IMR-90 (cell line): ENCODE measurements around the gene TMA16. TPM values are rescaled to one million over a fixed set of nuclear protein-coding genes. Genes with fewer than 3 reads are reported as not detected.

Experiments used
- ATAC-seq: fragments of 200-7000 bp; cut with Tn5 transposase; 2 replicates; pipeline ENCODE4 v1.9.1; 2020; ENCODE audit warnings: low read depth, mild to moderate bottlenecking, moderate library complexity
- BruUV-seq: library from RNA; stranded (reverse); fragments of 400-500 nt; replicated peaks from 2 replicates; lab custom pipeline; 2021; lab: Mats Ljungman, UMichigan
- CTCF ChIA-PET: fragments of 300-600 bp; formaldehyde crosslinking; extraction: SDS; loops from one replicate; lab custom pipeline; 2021; ENCODE audit warnings: antibody characterized with exemption; lab: Yijun Ruan, JAX
- POLR2A ChIA-PET: fragments of 300-600 bp; sonication (Branson Sonifier 250); formaldehyde crosslinking; loops from one replicate; lab custom pipeline; 2022; ENCODE audit warnings: antibody characterized with exemption; ENCODE audit not compliant: unreplicated experiment; lab: Charles Lee
- DNase-seq: peaks from one replicate; pipeline ENCODE4 v3.0.0; 2013
- H2AFZ ChIP-seq: replicated peaks from 2 replicates; pipeline ENCODE3; 2013; ENCODE audit warnings: low read length, mild to moderate bottlenecking; ENCODE audit not compliant: poor library complexity
- H2AK5ac ChIP-seq: 2 replicates; pipeline ENCODE4 v1.6.1; 2013; ENCODE audit warnings: low read depth, low read length, inconsistent platforms
- H2AK9ac ChIP-seq: replicated peaks from 2 replicates; pipeline ENCODE3; 2013; ENCODE audit warnings: mild to moderate bottlenecking, low read depth, low read length, moderate library complexity; ENCODE audit not compliant: poor library complexity
- H2BK120ac ChIP-seq: 2 replicates; pipeline ENCODE4 v1.6.1; 2013; ENCODE audit warnings: low read depth, low read length, inconsistent platforms
- H2BK15ac ChIP-seq: 3 replicates; pipeline ENCODE4 v1.6.1; 2013; ENCODE audit warnings: low read depth, low read length, inconsistent platforms
- H2BK20ac ChIP-seq: 2 replicates; pipeline ENCODE4 v1.6.1; 2013; ENCODE audit warnings: low read depth, mild to moderate bottlenecking, inconsistent platforms, low read length, moderate library complexity
- H2BK5ac ChIP-seq: 2 replicates; pipeline ENCODE4 v1.6.1; 2013; ENCODE audit warnings: mild to moderate bottlenecking, low read depth, low read length, inconsistent platforms; ENCODE audit not compliant: poor library complexity, severe bottlenecking
- H3K14ac ChIP-seq: replicated peaks from 2 replicates; pipeline ENCODE4 v1.6.1; 2013; ENCODE audit warnings: low read depth, low read length, inconsistent platforms
- H3K18ac ChIP-seq: 2 replicates; pipeline ENCODE4 v1.6.1; 2013; ENCODE audit warnings: low read depth, low read length, control low read depth
- H3K23ac ChIP-seq: 2 replicates; pipeline ENCODE4 v1.6.1; 2013; ENCODE audit warnings: low read depth, low read length, inconsistent platforms
- H3K27ac ChIP-seq: 2 replicates; pipeline ENCODE4 v1.5.1; 2013; ENCODE audit warnings: mild to moderate bottlenecking, control low read depth, low read length; ENCODE audit not compliant: insufficient read depth
- H3K27me3 ChIP-seq: 2 replicates; pipeline ENCODE4 v1.6.1; 2013; ENCODE audit warnings: low read length; ENCODE audit not compliant: control insufficient read depth, insufficient read depth
- H3K36me3 ChIP-seq: 2 replicates; pipeline ENCODE4 v1.6.1; 2013; ENCODE audit warnings: low read length, mixed read lengths; ENCODE audit not compliant: control insufficient read depth, insufficient read depth
- H3K4ac ChIP-seq: 2 replicates; pipeline ENCODE4 v1.6.1; 2013; ENCODE audit warnings: low read depth, low read length, inconsistent platforms
- H3K4me1 ChIP-seq: 2 replicates; pipeline ENCODE4 v1.6.1; 2013; ENCODE audit warnings: low read length, mixed read lengths; ENCODE audit not compliant: control insufficient read depth, insufficient read depth
- H3K4me2 ChIP-seq: 2 replicates; pipeline ENCODE4 v1.6.1; 2013; ENCODE audit warnings: low read depth, mild to moderate bottlenecking, control low read depth, low read length, moderate library complexity
- H3K4me3 ChIP-seq: 2 replicates; pipeline ENCODE4 v1.5.1; 2013; ENCODE audit warnings: low read depth, mild to moderate bottlenecking, control low read depth, low read length, moderate library complexity; ENCODE audit not compliant: insufficient read depth
- H3K56ac ChIP-seq: 2 replicates; pipeline ENCODE4 v1.6.1; 2013; ENCODE audit warnings: low read length, inconsistent platforms; ENCODE audit not compliant: insufficient read depth; ENCODE audit errors: extremely low read depth
- H3K79me1 ChIP-seq, 2 experiments: 2 replicates each; pipeline ENCODE4 v1.6.1; 2013; ENCODE audit warnings: low read length in 2 of 2, inconsistent platforms in 1 of 2, low read depth in 1 of 2
- H3K9ac ChIP-seq: 2 replicates; pipeline ENCODE4 v1.6.1; 2013; ENCODE audit warnings: low read depth, low read length, control low read depth
- H3K9me1 ChIP-seq: 2 replicates; pipeline ENCODE4 v1.6.1; 2013; ENCODE audit warnings: low read length, inconsistent platforms; ENCODE audit not compliant: insufficient read depth
- H3K9me3 ChIP-seq: 2 replicates; pipeline ENCODE4 v1.6.1; 2013; ENCODE audit warnings: low read length; ENCODE audit not compliant: control insufficient read depth, insufficient read depth
- H4K20me1 ChIP-seq: 2 replicates; pipeline ENCODE4 v1.6.1; 2013; ENCODE audit warnings: low read length, inconsistent platforms; ENCODE audit not compliant: insufficient read depth
- H4K5ac ChIP-seq: 2 replicates; pipeline ENCODE4 v1.6.1; 2013; ENCODE audit warnings: mild to moderate bottlenecking, low read depth, low read length, control low read depth
- H4K8ac ChIP-seq, 2 experiments: 2 replicates each; pipeline ENCODE4 v1.6.1; 2013; ENCODE audit warnings: low read depth in 2 of 2, low read length in 2 of 2, control low read depth in 1 of 2, inconsistent platforms in 1 of 2
- H4K91ac ChIP-seq: 2 replicates; pipeline ENCODE4 v1.6.1; 2013; ENCODE audit warnings: low read depth, low read length, inconsistent platforms; ENCODE audit not compliant: insufficient read depth
- BHLHE40 ChIP-seq: fragments of 150-350 bp; IDR thresholded peaks from 2 replicates; pipeline ENCODE4 v1.6.1; 2016; ENCODE audit warnings: mild to moderate bottlenecking, low read depth, low read length
- CHD1 ChIP-seq: IDR thresholded peaks from 2 replicates; pipeline ENCODE4 v1.6.1; 2012; ENCODE audit warnings: low read depth, low read length, improper control_type of control experiment
- FOS ChIP-seq: fragments of 150-350 bp; IDR thresholded peaks from 2 replicates; pipeline ENCODE4 v1.6.1; 2016; ENCODE audit warnings: low read depth, low read length
- MAFK ChIP-seq: IDR thresholded peaks from 2 replicates; pipeline ENCODE4 v1.6.1; 2012; ENCODE audit warnings: low read depth, low read length, improper control_type of control experiment
- MAZ ChIP-seq: IDR thresholded peaks from 2 replicates; pipeline ENCODE4 v1.6.1; 2012; ENCODE audit warnings: low read depth, mild to moderate bottlenecking, low read length, improper control_type of control experiment, moderate library complexity, borderline replicate concordance
- MXI1 ChIP-seq: IDR thresholded peaks from 2 replicates; pipeline ENCODE4 v1.6.1; 2012; ENCODE audit warnings: low read depth, mild to moderate bottlenecking, low read length, moderate library complexity, borderline replicate concordance
- RAD21 ChIP-seq: IDR thresholded peaks from 2 replicates; pipeline ENCODE4 v1.6.1; 2012; ENCODE audit warnings: low read length, improper control_type of control experiment
- RCOR1 ChIP-seq: IDR thresholded peaks from 2 replicates; pipeline ENCODE4 v1.6.1; 2012; ENCODE audit warnings: mild to moderate bottlenecking, low read length, improper control_type of control experiment; ENCODE audit not compliant: insufficient replicate concordance
- RFX5 ChIP-seq: IDR thresholded peaks from 2 replicates; pipeline ENCODE4 v1.8.0; 2012; ENCODE audit warnings: low read depth, mild to moderate bottlenecking, low read length, moderate library complexity
- WGBS, 2 experiments: methylation state at CpG; one replicate each; pipeline versions ENCODE4 v1.1.5 to v1.1.7; 2013; ENCODE audit warnings: missing lambda C conversion rate in 2 of 2; ENCODE audit not compliant: insufficient read length in 1 of 2; ENCODE audit errors: extremely low coverage in 2 of 2; 5-methylcytosine and 5-hydroxymethylcytosine counted together
- dilution Hi-C: fragments of 300-500 bp; cut with HindIII; formaldehyde crosslinking; loops from one replicate; pipeline ENCODE4 v1.14.3; 2018; ENCODE audit warnings: low sequenced_read_pairs; ENCODE audit not compliant: unreplicated experiment
- in situ Hi-C: fragments of 300-500 bp; cut with MboI; formaldehyde crosslinking; loops from 3 replicates; pipeline ENCODE4 v1.14.3; 2019; ENCODE audit warnings: low sequenced_read_pairs, inconsistent platforms, mixed read lengths
- intact Hi-C: fragments of 100-400 bp; cut with micrococcal nuclease; formaldehyde crosslinking; loops from 2 replicates; pipeline ENCODE4 v1.10.0; 2022
- polyA plus RNA-seq, 3 experiments: library from polyadenylated mRNA; depleted of rRNA; stranded (reverse); fragments of >200 nt; gene quantifications; 2 replicates each; pipeline ENCODE4 v1.2.3, GENCODE V29; 2012; ENCODE audit warnings: low replicate concordance in 1 of 3
- total RNA-seq: library from RNA; depleted of rRNA; stranded (reverse); fragments of >200 nt; gene quantifications from 2 replicates; pipeline ENCODE4 v1.2.3, GENCODE V29; 2012
- TF ChIP-seq, protein P1 (sequence below): fragments of 150-350 bp; IDR thresholded peaks from 2 replicates; pipeline ENCODE4 v1.6.1; 2017; ENCODE audit warnings: mild to moderate bottlenecking, antibody characterized with exemption, low read length, low read depth
- TF ChIP-seq, protein P2 (sequence below): conservative IDR thresholded peaks from 2 replicates; pipeline ENCODE4 v1.5.1; 2012; ENCODE audit warnings: mild to moderate bottlenecking, low read depth, low read length, improper control_type of control experiment
- TF ChIP-seq, protein P3 (sequence below): fragments of 150-350 bp; IDR thresholded peaks from 2 replicates; pipeline ENCODE4 v1.6.1; 2016; ENCODE audit warnings: low read depth, mild to moderate bottlenecking, low read length, moderate library complexity, borderline replicate concordance

The TMA16 gene
- total and polyA plus RNA-seq, 2 of the 4 experiments (the other 2 are of a cell fraction) = 9.3 to 19.8 TPM

DNA sequence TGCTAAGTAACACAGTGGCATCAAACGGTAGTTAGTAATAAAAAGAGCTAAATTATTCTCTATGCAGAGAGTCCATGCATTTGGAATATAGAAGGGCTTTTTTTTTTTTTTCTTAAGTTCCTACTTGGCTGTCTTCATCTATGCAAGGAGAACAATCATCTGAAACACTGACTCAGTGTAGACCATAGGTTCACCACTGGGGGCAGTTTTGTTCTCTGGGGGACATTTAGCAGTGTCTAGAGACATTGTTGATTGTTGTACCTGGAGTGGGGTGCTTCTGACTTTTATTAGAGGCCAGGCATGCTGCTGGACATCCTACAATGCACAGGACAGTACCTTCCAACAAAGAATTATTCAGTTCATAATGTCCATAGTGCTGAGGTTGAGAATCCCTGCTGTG, 41.2 kb downstream of the TMA16 start:
- no peak overlapping the region for H3K14ac ChIP-seq
- H3K9ac ChIP-seq = no peak overlapping the region
- H3K18ac ChIP-seq = no peak overlapping the region
- dilution Hi-C loops (no loop called here), in situ Hi-C loops (loop anchor here (25.0 kb wide), 1 partner anchor 423 kb away; no protein-coding TSS in a partner anchor), intact Hi-C loops (no loop called here)
- H2BK15ac ChIP-seq = no peak overlapping the region
- POLR2A ChIA-PET = no interaction called here
- H4K8ac ChIP-seq = no peak overlapping the region
- H2AK5ac ChIP-seq = no peak overlapping the region
- H3K9me1 ChIP-seq = 0 out of 2 replicates have a peak, but pooled peaks cover 2% of the 10 kb centered on the region
- H3K4ac ChIP-seq = no peak overlapping the region
- H4K5ac ChIP-seq = no peak overlapping the region
- peaks cover 2% of the 10 kb centered on the region; the same call in 1 of the 2 replicates for H4K20me1 ChIP-seq
- H2BK120ac ChIP-seq = no peak overlapping the region
- no peak overlapping the region for H3K56ac ChIP-seq
- WGBS, 2 experiments = no CpG with 5 or more reads among the region's 1 CpG
- H3K79me1 ChIP-seq = no peaks in the 10 kb centered on the region
- H3K9me3 ChIP-seq = no peaks in the 10 kb centered on the region
- TF ChIP-seq MAZ = no peak
- TF ChIP-seq, protein P1, sequence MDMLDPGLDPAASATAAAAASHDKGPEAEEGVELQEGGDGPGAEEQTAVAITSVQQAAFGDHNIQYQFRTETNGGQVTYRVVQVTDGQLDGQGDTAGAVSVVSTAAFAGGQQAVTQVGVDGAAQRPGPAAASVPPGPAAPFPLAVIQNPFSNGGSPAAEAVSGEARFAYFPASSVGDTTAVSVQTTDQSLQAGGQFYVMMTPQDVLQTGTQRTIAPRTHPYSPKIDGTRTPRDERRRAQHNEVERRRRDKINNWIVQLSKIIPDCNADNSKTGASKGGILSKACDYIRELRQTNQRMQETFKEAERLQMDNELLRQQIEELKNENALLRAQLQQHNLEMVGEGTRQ = no peak
- no peak for TF ChIP-seq RAD21
- no peak for TF ChIP-seq BHLHE40
- TF ChIP-seq, protein P2, sequence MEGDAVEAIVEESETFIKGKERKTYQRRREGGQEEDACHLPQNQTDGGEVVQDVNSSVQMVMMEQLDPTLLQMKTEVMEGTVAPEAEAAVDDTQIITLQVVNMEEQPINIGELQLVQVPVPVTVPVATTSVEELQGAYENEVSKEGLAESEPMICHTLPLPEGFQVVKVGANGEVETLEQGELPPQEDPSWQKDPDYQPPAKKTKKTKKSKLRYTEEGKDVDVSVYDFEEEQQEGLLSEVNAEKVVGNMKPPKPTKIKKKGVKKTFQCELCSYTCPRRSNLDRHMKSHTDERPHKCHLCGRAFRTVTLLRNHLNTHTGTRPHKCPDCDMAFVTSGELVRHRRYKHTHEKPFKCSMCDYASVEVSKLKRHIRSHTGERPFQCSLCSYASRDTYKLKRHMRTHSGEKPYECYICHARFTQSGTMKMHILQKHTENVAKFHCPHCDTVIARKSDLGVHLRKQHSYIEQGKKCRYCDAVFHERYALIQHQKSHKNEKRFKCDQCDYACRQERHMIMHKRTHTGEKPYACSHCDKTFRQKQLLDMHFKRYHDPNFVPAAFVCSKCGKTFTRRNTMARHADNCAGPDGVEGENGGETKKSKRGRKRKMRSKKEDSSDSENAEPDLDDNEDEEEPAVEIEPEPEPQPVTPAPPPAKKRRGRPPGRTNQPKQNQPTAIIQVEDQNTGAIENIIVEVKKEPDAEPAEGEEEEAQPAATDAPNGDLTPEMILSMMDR = no peak
- TF ChIP-seq MAFK = no peak
- no peak for TF ChIP-seq CHD1
- TF ChIP-seq, protein P3, sequence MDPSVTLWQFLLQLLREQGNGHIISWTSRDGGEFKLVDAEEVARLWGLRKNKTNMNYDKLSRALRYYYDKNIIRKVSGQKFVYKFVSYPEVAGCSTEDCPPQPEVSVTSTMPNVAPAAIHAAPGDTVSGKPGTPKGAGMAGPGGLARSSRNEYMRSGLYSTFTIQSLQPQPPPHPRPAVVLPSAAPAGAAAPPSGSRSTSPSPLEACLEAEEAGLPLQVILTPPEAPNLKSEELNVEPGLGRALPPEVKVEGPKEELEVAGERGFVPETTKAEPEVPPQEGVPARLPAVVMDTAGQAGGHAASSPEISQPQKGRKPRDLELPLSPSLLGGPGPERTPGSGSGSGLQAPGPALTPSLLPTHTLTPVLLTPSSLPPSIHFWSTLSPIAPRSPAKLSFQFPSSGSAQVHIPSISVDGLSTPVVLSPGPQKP = no peak
- no peak for TF ChIP-seq MXI1
- no peak for TF ChIP-seq RFX5
- no peak for TF ChIP-seq RCOR1
- TF ChIP-seq FOS = no peak
- no peak overlapping the region for H3K23ac ChIP-seq
- no peaks in the 10 kb centered on the region for H3K36me3 ChIP-seq
- H3K4me3 ChIP-seq = no peak overlapping the region
- H2AK9ac ChIP-seq = no peak overlapping the region
- CTCF ChIA-PET = interaction anchor here (0.9 kb wide), 1 partner anchor 10 kb away, joined by 3 read pairs; no protein-coding TSS in a partner anchor
- H2BK20ac ChIP-seq = no peak overlapping the region
- no peak overlapping the region for H2BK5ac ChIP-seq
- H4K91ac ChIP-seq = no peak overlapping the region
- no peak for ATAC-seq
- H3K4me2 ChIP-seq = no peak overlapping the region
- no TSS peak for BruUV-seq
- DNase-seq = no peak
- peaks cover 2% of the 10 kb centered on the region; the same call in 1 of the 2 replicates for H3K4me1 ChIP-seq
- H3K27me3 ChIP-seq = no peaks in the 10 kb centered on the region
- H3K27ac ChIP-seq = no peak overlapping the region
- no peak overlapping the region for H2AFZ ChIP-seq
